Lower lobe of right lung (tissue), 2 donors: ENCODE data around the gene ARHGAP28. TPM values are rescaled to one million over a fixed set of nuclear protein-coding genes. Genes with fewer than 3 reads are reported as not detected.

ENCODE experiments used
- ATAC-seq, 2 donors: fragments of 200-7000 bp; cut with Tn5 transposase; one replicate each; pipeline ENCODE4 v1.9.1; 2020 to 2022; ENCODE audit warnings: mild to moderate bottlenecking in 2 of 2, moderate library complexity in 2 of 2
- DNase-seq: peaks from one replicate; pipeline ENCODE4 v3.0.0-alpha.2; 2020
- H3K27ac ChIP-seq: fragments of 200-600 bp; one replicate; pipeline ENCODE4 v1.8.0; 2022
- H3K27me3 ChIP-seq: fragments of 200-600 bp; one replicate; pipeline ENCODE4 v1.8.0; 2022; ENCODE audit warnings: low read depth
- H3K36me3 ChIP-seq: fragments of 200-600 bp; one replicate; pipeline ENCODE4 v1.8.0; 2022; ENCODE audit warnings: mild to moderate bottlenecking
- H3K4me1 ChIP-seq: fragments of 200-600 bp; one replicate; pipeline ENCODE4 v1.8.0; 2022
- H3K4me3 ChIP-seq: fragments of 200-600 bp; one replicate; pipeline ENCODE4 v1.8.0; 2022; ENCODE audit warnings: mild to moderate bottlenecking
- H3K9me3 ChIP-seq: fragments of 200-600 bp; one replicate; pipeline ENCODE4 v1.8.0; 2022
- CTCF ChIP-seq: fragments of 200-600 bp; IDR thresholded peaks from one replicate; pipeline ENCODE4 v1.8.0; 2022; ENCODE audit warnings: antibody characterized with exemption, mild to moderate bottlenecking
- intact Hi-C: fragments of 100-400 bp; cut with DNase I; formaldehyde crosslinking; loops from one replicate; pipeline ENCODE4 v1.11.0; 2022
- total RNA-seq: library from RNA; stranded (reverse); fragmentation: NEBNext Ultra II Directional; extraction: Animal tissue kit (Norgen Biotek cat#: 25700); gene quantifications from one replicate; pipeline ENCODE4 v1.2.1, GENCODE V29; 2021
- donor health status: DM: no; HTN: yes; CAD: no; lungs with severe emphysema.

The ARHGAP28 gene
- total RNA-seq, 1 donor from 2014 or later, result 13.1 TPM

DNA sequence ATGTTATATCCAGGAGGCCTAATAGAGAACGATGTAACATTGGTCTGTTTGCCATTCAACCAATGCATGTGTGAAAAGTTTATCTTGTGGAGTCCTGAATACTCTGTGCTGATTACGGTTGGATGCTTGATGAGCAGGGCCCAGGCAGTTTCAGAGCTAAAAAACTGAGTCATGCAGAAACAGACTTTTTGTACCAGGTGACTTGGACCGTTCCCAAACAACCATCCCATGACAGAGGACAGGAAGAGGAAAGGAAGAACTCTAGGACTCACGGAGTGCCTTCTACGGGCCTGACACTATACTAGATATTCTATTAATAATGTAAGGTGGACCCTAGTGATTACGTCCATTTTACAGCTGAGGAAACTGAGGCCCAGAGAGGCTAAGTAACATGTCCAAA, 142.1 kb downstream of the ARHGAP28 start:
- no peaks in the 10 kb centered on the region for H3K9me3 ChIP-seq
- H3K27ac ChIP-seq, result no peak overlapping the region
- no peak for TF ChIP-seq CTCF
- DNase-seq (no peak), ATAC-seq (no peak)
- intact Hi-C loops, result no loop called here
- no peaks in the 10 kb centered on the region for H3K4me1 ChIP-seq
- H3K36me3 ChIP-seq, result peaks cover 8% of the 10 kb centered on the region
- H3K27me3 ChIP-seq, result no peaks in the 10 kb centered on the region
- H3K4me3 ChIP-seq, result no peak overlapping the region

DNA sequence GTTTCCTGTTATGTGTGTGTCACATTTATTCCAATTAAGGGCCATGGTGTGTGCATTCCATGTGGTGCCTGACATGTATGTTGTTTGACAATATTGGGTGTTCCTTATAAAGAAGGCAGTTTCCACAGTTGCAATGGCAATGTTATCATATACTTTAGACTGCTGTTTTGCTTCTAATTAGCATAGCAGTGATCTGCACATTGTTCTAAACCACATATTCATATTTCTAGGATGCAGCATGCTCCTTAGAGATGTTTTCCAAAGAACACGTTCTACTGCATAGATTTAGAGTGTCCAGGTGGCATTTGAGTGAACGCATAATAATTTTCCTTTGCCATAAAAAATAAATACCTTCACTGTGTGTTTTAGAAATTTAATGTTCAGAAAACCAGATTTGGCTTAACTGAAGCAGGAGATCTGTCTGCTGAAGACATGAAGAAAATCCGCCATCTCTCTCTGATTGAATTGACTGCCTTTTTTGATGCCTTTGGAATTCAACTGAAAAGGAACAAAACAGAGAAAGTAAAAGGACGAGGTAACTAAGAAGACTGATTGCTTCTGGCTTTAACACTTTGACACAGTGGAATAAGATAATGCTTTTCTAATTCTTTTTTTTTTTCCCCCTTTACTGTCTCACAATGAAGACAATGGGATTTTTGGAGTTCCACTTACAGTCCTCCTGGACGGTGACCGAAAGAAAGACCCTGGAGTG, 143.7 kb downstream of the ARHGAP28 start:
- Histone ChIP-seq H3K27ac (no peak overlapping the region), H3K4me1 (no peaks in the 10 kb centered on the region), H3K9me3 (no peaks in the 10 kb centered on the region), H3K36me3 (peaks cover 8% of the 10 kb centered on the region), H3K27me3 (no peaks in the 10 kb centered on the region), H3K4me3 (no peak overlapping the region)
- intact Hi-C loops, result no loop called here
- DNase-seq (no peak), ATAC-seq (no peak)
- no peak for TF ChIP-seq CTCF

DNA sequence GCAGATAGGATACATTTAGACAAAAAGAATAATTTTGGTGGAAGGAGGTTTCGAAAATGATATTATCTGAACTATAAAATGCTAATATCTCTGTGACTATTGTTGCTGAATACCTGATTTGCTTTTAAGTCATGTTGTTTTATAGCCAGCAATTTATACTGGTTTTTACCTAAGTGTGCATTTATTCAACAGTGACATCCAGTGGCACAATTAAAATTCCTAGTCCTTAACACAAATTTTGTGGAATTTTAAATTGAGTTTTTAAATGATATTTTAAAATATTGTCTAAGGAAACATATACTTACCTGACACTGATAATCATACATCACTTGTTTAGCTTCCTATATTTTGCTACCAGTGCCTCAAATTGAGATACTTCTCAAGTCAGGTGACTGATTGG, 144.8 kb downstream of the ARHGAP28 start:
- TF ChIP-seq CTCF, result no peak
- H3K4me3 ChIP-seq, result no peak overlapping the region
- peaks cover 8% of the 10 kb centered on the region for H3K36me3 ChIP-seq
- H3K4me1 ChIP-seq, result peaks cover 2% of the 10 kb centered on the region
- DNase-seq, result no peak
- no peak for ATAC-seq
- intact Hi-C loops, result no loop called here
- H3K27me3 ChIP-seq, result no peaks in the 10 kb centered on the region
- no peaks in the 10 kb centered on the region for H3K9me3 ChIP-seq
- H3K27ac ChIP-seq, result no peak overlapping the region

DNA sequence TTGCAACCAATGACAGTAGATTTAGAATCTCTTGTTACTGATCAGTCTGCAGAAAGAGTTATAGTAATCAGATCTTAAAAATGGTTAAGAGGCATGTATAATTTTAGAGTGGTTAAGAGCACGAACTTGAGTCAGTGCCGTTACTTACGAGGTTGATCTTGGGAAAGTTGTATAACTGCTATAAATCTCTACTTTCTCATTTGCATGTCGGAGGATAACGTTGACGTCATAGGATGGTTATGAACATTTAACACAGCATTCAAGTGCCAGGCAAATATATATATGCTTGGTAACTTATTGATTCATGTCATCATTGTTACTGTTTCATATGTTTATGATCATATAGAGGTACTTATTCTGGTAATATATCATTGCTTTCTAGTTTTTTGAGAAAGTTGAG, 146.2 kb downstream of the ARHGAP28 start:
- intact Hi-C loops, result no loop called here
- ATAC-seq (no peak), DNase-seq (no peak)
- no peak overlapping the region for H3K4me3 ChIP-seq
- no peak for TF ChIP-seq CTCF
- H3K9me3 ChIP-seq, result no peaks in the 10 kb centered on the region
- peaks cover 7% of the 10 kb centered on the region for H3K36me3 ChIP-seq
- peaks cover 7% of the 10 kb centered on the region for H3K4me1 ChIP-seq
- H3K27me3 ChIP-seq, result no peaks in the 10 kb centered on the region
- no peak overlapping the region for H3K27ac ChIP-seq

DNA sequence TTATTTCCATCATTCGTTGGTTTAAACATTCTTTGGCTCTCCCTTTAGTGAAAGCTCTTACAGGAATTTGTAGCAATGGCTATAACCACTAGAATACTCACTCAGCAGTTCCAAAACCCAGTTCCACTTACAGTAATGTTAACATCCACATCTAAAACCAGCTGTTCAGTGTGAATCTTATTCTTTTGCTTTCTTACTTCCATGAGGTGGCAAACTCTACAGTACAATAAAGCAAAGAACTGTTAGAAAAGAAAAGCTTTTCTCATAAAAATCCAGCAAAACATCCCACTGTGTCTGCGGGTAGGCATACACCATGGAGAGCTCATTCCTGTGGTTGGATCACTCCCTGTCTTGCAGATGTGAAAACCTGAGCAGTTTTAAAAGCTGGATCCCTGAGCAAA, 147.1 kb downstream of the ARHGAP28 start:
- H3K27me3 ChIP-seq, result no peaks in the 10 kb centered on the region
- no peak for ATAC-seq
- no peak overlapping the region for H3K4me3 ChIP-seq
- H3K36me3 ChIP-seq, result no peaks in the 10 kb centered on the region
- no peak for DNase-seq
- no peaks in the 10 kb centered on the region for H3K9me3 ChIP-seq
- H3K4me1 ChIP-seq, result peaks cover 7% of the 10 kb centered on the region
- TF ChIP-seq CTCF, result no peak
- intact Hi-C loops, result no loop called here
- no peak overlapping the region for H3K27ac ChIP-seq
